PC-3 (cell line): Measurements from ENCODE around the gene C16orf78. TPM values are rescaled to one million over a fixed set of nuclear protein-coding genes. Genes with fewer than 3 reads are reported as not detected.

ENCODE experiments used
- ATAC-seq: fragments of 200-7000 bp; cut with Tn5 transposase; 2 replicates; pipeline ENCODE4 v1.9.1; 2020; ENCODE audit warnings: mild to moderate bottlenecking, moderate library complexity
- BruUV-seq: library from RNA; stranded (reverse); fragments of 400-500 nt; replicated peaks from 2 replicates; lab custom pipeline; 2021; lab: Mats Ljungman, UMichigan
- CTCF ChIA-PET: fragments of 300-600 bp; sonication (Branson Sonifier 250); formaldehyde crosslinking; loops from one replicate; lab custom pipeline; 2022; ENCODE audit warnings: antibody characterized with exemption; lab: Charles Lee
- POLR2A ChIA-PET: fragments of 300-600 bp; sonication (Branson Sonifier 250); formaldehyde crosslinking; loops from one replicate; lab custom pipeline; 2022; ENCODE audit warnings: antibody characterized with exemption; ENCODE audit not compliant: unreplicated experiment; lab: Charles Lee
- DNase-seq: peaks from one replicate; pipeline ENCODE4 v3.0.0-alpha.2; 2015
- H2AFZ ChIP-seq: fragments of 300-600 bp; sonication (generic); 2 replicates; pipeline ENCODE4 v1.6.0; 2016; ENCODE audit warnings: antibody characterized with exemption, low read length
- H3F3A ChIP-seq: fragments of 300-600 bp; sonication (generic); one replicate; pipeline ENCODE4 v1.6.0; 2017; ENCODE audit warnings: antibody characterized with exemption, low read length, control low read depth, mild to moderate bottlenecking; ENCODE audit not compliant: unreplicated experiment
- H3K27ac ChIP-seq: fragments of 300-600 bp; sonication (generic); 2 replicates; pipeline ENCODE4 v1.5.1; 2016; ENCODE audit warnings: mild to moderate bottlenecking, low read length
- H3K27me3 ChIP-seq: fragments of 300-600 bp; sonication (generic); 2 replicates; pipeline ENCODE4 v1.6.1; 2016; ENCODE audit warnings: low read length, mixed read lengths
- H3K36me3 ChIP-seq: fragments of 300-600 bp; sonication (generic); 2 replicates; pipeline ENCODE4 v1.6.1; 2016; ENCODE audit warnings: low read depth, mixed run types, low read length, mixed read lengths
- H3K4me1 ChIP-seq: fragments of 300-600 bp; sonication (generic); 2 replicates; pipeline ENCODE4 v1.5.1; 2016; ENCODE audit warnings: low read length; ENCODE audit not compliant: insufficient read depth
- H3K4me2 ChIP-seq: fragments of 300-600 bp; sonication (generic); 2 replicates; pipeline ENCODE4 v1.6.0; 2016; ENCODE audit warnings: low read length
- H3K4me3 ChIP-seq: fragments of 300-600 bp; sonication (generic); 2 replicates; pipeline ENCODE4 v1.5.1; 2016; ENCODE audit warnings: mild to moderate bottlenecking, low read length, mixed read lengths
- H3K79me2 ChIP-seq: fragments of 300-600 bp; sonication (generic); 2 replicates; pipeline ENCODE4 v1.6.1; 2017; ENCODE audit warnings: low read length, mixed read lengths
- H3K9ac ChIP-seq: fragments of 300-600 bp; sonication (generic); 2 replicates; pipeline ENCODE4 v1.6.0; 2016; ENCODE audit warnings: mild to moderate bottlenecking, low read length
- H3K9me2 ChIP-seq: fragments of 300-600 bp; sonication (generic); replicated peaks from 2 replicates; pipeline ENCODE4 v1.6.1; 2016; ENCODE audit warnings: mixed run types, low read length, mixed read lengths
- H3K9me3 ChIP-seq: fragments of 300-600 bp; sonication (generic); 2 replicates; pipeline ENCODE4 v1.6.1; 2016; ENCODE audit warnings: low read length, mixed read lengths
- H4K20me1 ChIP-seq: fragments of 300-600 bp; sonication (generic); 2 replicates; pipeline ENCODE4 v1.6.1; 2016; ENCODE audit warnings: low read length, mixed read lengths
- CTCF ChIP-seq: fragments of 300-600 bp; sonication (generic); conservative IDR thresholded peaks from 2 replicates; pipeline ENCODE4 v1.5.1; 2017; ENCODE audit warnings: antibody characterized with exemption, low read depth, mild to moderate bottlenecking, low read length
- EZH2 ChIP-seq: fragments of 300-600 bp; sonication (generic); IDR thresholded peaks from one replicate; pipeline ENCODE4 v1.6.1; 2017; ENCODE audit warnings: antibody characterized with exemption, mild to moderate bottlenecking, low read length; ENCODE audit not compliant: unreplicated experiment
- EZH2phosphoT487 ChIP-seq: fragments of 300-600 bp; sonication (generic); IDR thresholded peaks from 2 replicates; pipeline ENCODE4 v1.6.1; 2018; ENCODE audit warnings: mild to moderate bottlenecking, antibody characterized with exemption, low read length, borderline replicate concordance
- intact Hi-C: fragments of 100-400 bp; cut with micrococcal nuclease; formaldehyde crosslinking; loops from 2 replicates; pipeline ENCODE4 v1.9.0; 2023
- total RNA-seq: library from RNA; depleted of rRNA; stranded (reverse); fragments of >200 nt; gene quantifications from 2 replicates; pipeline ENCODE4 v1.2.3, GENCODE V29; 2014

C16orf78 gene
- total RNA-seq, 1 experiment from 2014 or later: not detected

GRCh38 chr16:49351096-49351487, 22.5 kb upstream of the C16orf78 start:
- Histone ChIP-seq H3K4me3 (no peak overlapping the region), H3K27me3 (no peaks in the 10 kb centered on the region), H3K79me2 (no peaks in the 10 kb centered on the region), H4K20me1 (no peaks in the 10 kb centered on the region), H3K9me2 (no peaks in the 10 kb centered on the region), H3K9me3 (no peaks in the 10 kb centered on the region), H3F3A (no peaks in the 10 kb centered on the region), H3K27ac (no peak overlapping the region), H3K4me1 (no peaks in the 10 kb centered on the region), H3K36me3 (no peaks in the 10 kb centered on the region), H3K9ac (no peak overlapping the region), H2AFZ (no peak overlapping the region), H3K4me2 (no peak overlapping the region)
- DNase-seq: no peak
- BruUV-seq: no TSS peak
- ChIA-PET POLR2A (no interaction called here), CTCF (no interaction called here)
- no peak for ATAC-seq
- TF ChIP-seq EZH2: no peak
- intact Hi-C loops: loop anchor here (5.0 kb wide), 1 partner anchor 519 kb away; no protein-coding TSS in a partner anchor

- no peak overlapping the region for H3K27ac ChIP-seq
- no peak overlapping the region for H3K9ac ChIP-seq
- no peak overlapping the region for H3K4me2 ChIP-seq
- CTCF ChIA-PET: no interaction called here
- DNase-seq: peak; percentile 4
- no peaks in the 10 kb centered on the region for H3K9me2 ChIP-seq
- TF ChIP-seq EZH2phosphoT487: no peak
- peak; percentile 40; the same call in 1 of the 2 replicates for TF ChIP-seq CTCF
- intact Hi-C loops: loop anchor here (5.0 kb wide), 1 partner anchor 521 kb away; no protein-coding TSS in a partner anchor
- H3K36me3 ChIP-seq: no peaks in the 10 kb centered on the region
- no peaks in the 10 kb centered on the region; the same call in 1 of the 2 replicates for H3K27me3 ChIP-seq
- no peak overlapping the region for H3K4me3 ChIP-seq
- no peak for ATAC-seq
- H3K79me2 ChIP-seq: no peaks in the 10 kb centered on the region
- H4K20me1 ChIP-seq: no peaks in the 10 kb centered on the region
- no peaks in the 10 kb centered on the region for H3K4me1 ChIP-seq
- POLR2A ChIA-PET: no interaction called here
- H2AFZ ChIP-seq: no peak overlapping the region
- no TSS peak for BruUV-seq
- H3F3A ChIP-seq: no peaks in the 10 kb centered on the region
- no peaks in the 10 kb centered on the region for H3K9me3 ChIP-seq
These were observed 20.7 kb upstream of the C16orf78 start for GRCh38 chr16:49352892-49353291.

GRCh38 chr16:49353680-49354079, 19.9 kb upstream of the C16orf78 start:
- H2AFZ ChIP-seq: no peak overlapping the region
- H4K20me1 ChIP-seq: no peaks in the 10 kb centered on the region
- no peak overlapping the region for H3K9ac ChIP-seq
- ATAC-seq (no peak), DNase-seq (no peak)
- CTCF ChIA-PET: no interaction called here
- no peak overlapping the region for H3K4me3 ChIP-seq
- intact Hi-C loops: loop anchor here (5.0 kb wide), 1 partner anchor 521 kb away; no protein-coding TSS in a partner anchor
- no peaks in the 10 kb centered on the region for H3K9me2 ChIP-seq
- H3K9me3 ChIP-seq: no peaks in the 10 kb centered on the region
- no peak overlapping the region for H3K4me2 ChIP-seq
- no peak overlapping the region for H3K27ac ChIP-seq
- no peaks in the 10 kb centered on the region for H3K4me1 ChIP-seq
- H3K27me3 ChIP-seq: no peaks in the 10 kb centered on the region; the same call in 1 of the 2 replicates
- BruUV-seq: no TSS peak
- POLR2A ChIA-PET: no interaction called here
- no peaks in the 10 kb centered on the region for H3F3A ChIP-seq
- TF ChIP-seq EZH2phosphoT487 (no peak), EZH2 (no peak), CTCF (no peak)
- no peaks in the 10 kb centered on the region for H3K79me2 ChIP-seq
- H3K36me3 ChIP-seq: no peaks in the 10 kb centered on the region
